HCT116 (cell line): ENCODE results near the gene SHROOM3. TPM values are rescaled to one million over a fixed set of nuclear protein-coding genes. Genes with fewer than 3 reads are reported as not detected.

Experiments
- ATAC-seq: fragments of 200-7000 bp; cut with Tn5 transposase; 2 replicates; pipeline ENCODE4 v1.9.1; 2020; ENCODE audit warnings: mild to moderate bottlenecking, moderate library complexity
- BruUV-seq: library from RNA; stranded (reverse); fragments of 400-500 nt; replicated peaks from 2 replicates; lab custom pipeline; 2021; lab: Mats Ljungman, UMichigan
- CTCF ChIA-PET: fragments of 300-600 bp; sonication (Branson Sonifier 250); formaldehyde crosslinking; loops from one replicate; lab custom pipeline; 2021; ENCODE audit warnings: antibody characterized with exemption; lab: Charles Lee
- POLR2A ChIA-PET: fragments of 300-600, 350-600 bp; sonication (Branson Sonifier 250); formaldehyde crosslinking; loops from one replicate; lab custom pipeline; 2021; ENCODE audit warnings: antibody characterized with exemption; lab: Charles Lee
- RAD21 ChIA-PET, 2 experiments: fragments of 300-600 bp; sonication (Branson Sonifier 250); formaldehyde crosslinking; loops; one replicate each; lab custom pipeline; 2023; ENCODE audit warnings: low total read pairs in 2 of 2; ENCODE audit not compliant: uncharacterized antibody in 2 of 2, unreplicated experiment in 2 of 2, low non-redundant PET in 1 of 2; lab: Charles Lee
- DNase-seq: peaks from one replicate; pipeline ENCODE4 v3.0.0-alpha.2; 2010; ENCODE audit warnings: low read depth, low spot score
- H2AFZ ChIP-seq: fragments of 200-600 bp; shearing (Covaris generic), sonication (generic); 2 replicates; pipeline ENCODE4 v1.6.1; 2017; ENCODE audit warnings: low read depth, mixed run types, mixed read lengths, antibody characterized with exemption, low read length; ENCODE audit not compliant: poor library complexity, severe bottlenecking
- H3K27ac ChIP-seq: 2 replicates; pipeline ENCODE4 v1.5.1; 2012; ENCODE audit warnings: low read depth, low read length
- H3K27me3 ChIP-seq: fragments of 200-600 bp; sonication (generic); 2 replicates; pipeline ENCODE4 v1.6.1; 2016; ENCODE audit warnings: mixed run types, low read length, mixed read lengths; ENCODE audit not compliant: insufficient read depth
- H3K36me3 ChIP-seq, 2 experiments: fragments of 200-500 bp in 1 of 2; fragments of 200-600 bp in 1 of 2; sonication (Bioruptor generic) in 1 of 2; sonication (generic) in 1 of 2; 2 replicates each; pipeline versions ENCODE4 v1.5.1 to v1.6.1; 2014 to 2016; ENCODE audit warnings: low read length in 2 of 2, inconsistent platforms in 1 of 2, mixed read lengths in 1 of 2, mixed run types in 1 of 2; ENCODE audit not compliant: insufficient read depth in 2 of 2, control insufficient read depth in 1 of 2
- H3K4me1 ChIP-seq, 2 experiments: fragments of 200-600 bp in 1 of 2; sonication (generic) in 1 of 2; 2 replicates each; pipeline versions ENCODE4 v1.5.1 to v1.6.1; 2012 to 2017; ENCODE audit warnings: low read length in 2 of 2, inconsistent platforms in 1 of 2, mild to moderate bottlenecking in 1 of 2, mixed read lengths in 1 of 2, mixed run types in 1 of 2, moderate library complexity in 1 of 2; ENCODE audit not compliant: insufficient read depth in 2 of 2, control insufficient read depth in 1 of 2
- H3K4me2 ChIP-seq: fragments of 200-600 bp; sonication (generic); 2 replicates; pipeline ENCODE4 v1.6.1; 2017; ENCODE audit warnings: mixed run types, low read length, mixed read lengths
- H3K4me3 ChIP-seq, 2 experiments: fragments of 200-600 bp in 1 of 2; sonication (generic) in 1 of 2; replicated peaks in 1 of 2; 2 replicates each; pipeline ENCODE4 v1.5.1; 2011 to 2016; ENCODE audit warnings: low read length in 2 of 2, control low read depth in 1 of 2, low read depth in 1 of 2, mild to moderate bottlenecking in 1 of 2, mixed read lengths in 1 of 2, mixed run types in 1 of 2
- H3K79me2 ChIP-seq: fragments of 200-600 bp; sonication (generic); 2 replicates; pipeline ENCODE4 v1.6.1; 2017; ENCODE audit warnings: mild to moderate bottlenecking, mixed run types, low read length, moderate library complexity, mixed read lengths; ENCODE audit not compliant: insufficient read depth
- H3K9ac ChIP-seq: fragments of 200-600 bp; sonication (generic); 2 replicates; pipeline ENCODE4 v1.6.1; 2016; ENCODE audit warnings: low read length, mixed read lengths
- H3K9me2 ChIP-seq: fragments of 200-600 bp; sonication (generic), shearing (Covaris generic); 2 replicates; pipeline ENCODE4 v1.6.1; 2017; ENCODE audit warnings: mixed run types, mild to moderate bottlenecking, moderate library complexity; ENCODE audit not compliant: insufficient read depth
- H3K9me3 ChIP-seq, 2 experiments: fragments of 200-500 bp in 1 of 2; fragments of 200-600 bp in 1 of 2; sonication (Bioruptor generic) in 1 of 2; sonication (generic) in 1 of 2; 2 replicates each; pipeline ENCODE4 v1.6.1; 2014 to 2017; ENCODE audit warnings: low read length in 2 of 2, mixed read lengths in 2 of 2, inconsistent platforms in 1 of 2, low read depth in 1 of 2, mild to moderate bottlenecking in 1 of 2, mixed run types in 1 of 2, moderate library complexity in 1 of 2; ENCODE audit not compliant: control insufficient read depth in 1 of 2, insufficient read depth in 1 of 2
- H4K20me1 ChIP-seq: fragments of 200-600 bp; sonication (generic), shearing (Covaris generic); 2 replicates; pipeline ENCODE4 v1.6.1; 2017; ENCODE audit warnings: mixed run types, mild to moderate bottlenecking, moderate library complexity; ENCODE audit not compliant: insufficient read depth
- CBX3 ChIP-seq: IDR thresholded peaks from 2 replicates; pipeline ENCODE4 v1.6.1; 2012; ENCODE audit warnings: low read depth
- CEBPB ChIP-seq: IDR thresholded peaks from 2 replicates; pipeline ENCODE4 v1.6.1; 2012; ENCODE audit warnings: low read depth
- EGR1 ChIP-seq: IDR thresholded peaks from 2 replicates; pipeline ENCODE4 v1.6.1; 2012; ENCODE audit warnings: low read depth
- ELF1 ChIP-seq: IDR thresholded peaks from 2 replicates; pipeline ENCODE4 v1.6.1; 2012; ENCODE audit warnings: low read depth, borderline replicate concordance
- EZH2 ChIP-seq: fragments of 200-600 bp; sonication (generic); IDR thresholded peaks from 2 replicates; pipeline ENCODE4 v1.6.1; 2017; ENCODE audit warnings: antibody characterized with exemption, mixed run types
- JUND ChIP-seq: IDR thresholded peaks from 2 replicates; pipeline ENCODE4 v1.6.1; 2012
- POLR2AphosphoS5 ChIP-seq: IDR thresholded peaks from 2 replicates; pipeline ENCODE4 v1.6.1; 2011; ENCODE audit warnings: mild to moderate bottlenecking, low read depth, low read length, moderate library complexity
- RAD21 ChIP-seq: IDR thresholded peaks from 2 replicates; pipeline ENCODE4 v1.6.1; 2012; ENCODE audit warnings: low read depth, mild to moderate bottlenecking
- SIN3A ChIP-seq: IDR thresholded peaks from 2 replicates; pipeline ENCODE4 v1.6.1; 2012; ENCODE audit warnings: low read depth
- SP1 ChIP-seq: IDR thresholded peaks from 2 replicates; pipeline ENCODE4 v1.6.1; 2012; ENCODE audit warnings: low read depth
- SRF ChIP-seq: IDR thresholded peaks from 2 replicates; pipeline ENCODE4 v1.6.1; 2012; ENCODE audit warnings: low read depth
- TCF7L2 ChIP-seq: IDR thresholded peaks from 2 replicates; pipeline ENCODE4 v1.7.0; 2011; ENCODE audit warnings: borderline replicate concordance, inconsistent platforms; ENCODE audit not compliant: insufficient read depth, insufficient read length; ENCODE audit errors: extremely low read depth
- YY1 ChIP-seq: IDR thresholded peaks from 2 replicates; pipeline ENCODE4 v1.6.1; 2011; ENCODE audit warnings: low read length, low read depth, moderate library complexity, mild to moderate bottlenecking; ENCODE audit not compliant: insufficient replicate concordance; ENCODE audit errors: extremely low read depth
- ZNF274 ChIP-seq: fragments of 200-500 bp; sonication (Bioruptor generic); IDR thresholded peaks from 2 replicates; pipeline ENCODE4 v1.6.1; 2014; ENCODE audit warnings: mild to moderate bottlenecking, low read depth, low read length, inconsistent platforms
- intact Hi-C: fragments of 100-400 bp; cut with micrococcal nuclease; formaldehyde crosslinking; loops from 2 replicates; pipeline ENCODE4 v1.10.0; 2022
- total RNA-seq: library from RNA; stranded (reverse); gene quantifications from one replicate; pipeline ENCODE4 v1.2.1, GENCODE V29; 2021; ENCODE audit not compliant: unreplicated experiment
- TF ChIP-seq, protein P1 (sequence below): IDR thresholded peaks from 2 replicates; pipeline ENCODE4 v1.6.1; 2011; ENCODE audit warnings: mild to moderate bottlenecking, low read length, moderate library complexity; ENCODE audit not compliant: insufficient replicate concordance; ENCODE audit errors: extremely low read depth
- TF ChIP-seq, protein P2 (sequence below): IDR thresholded peaks from 2 replicates; pipeline ENCODE4 v1.6.1; 2012

The SHROOM3 gene
- total RNA-seq, 1 experiment from 2014 or later = 22.5 TPM

DNA sequence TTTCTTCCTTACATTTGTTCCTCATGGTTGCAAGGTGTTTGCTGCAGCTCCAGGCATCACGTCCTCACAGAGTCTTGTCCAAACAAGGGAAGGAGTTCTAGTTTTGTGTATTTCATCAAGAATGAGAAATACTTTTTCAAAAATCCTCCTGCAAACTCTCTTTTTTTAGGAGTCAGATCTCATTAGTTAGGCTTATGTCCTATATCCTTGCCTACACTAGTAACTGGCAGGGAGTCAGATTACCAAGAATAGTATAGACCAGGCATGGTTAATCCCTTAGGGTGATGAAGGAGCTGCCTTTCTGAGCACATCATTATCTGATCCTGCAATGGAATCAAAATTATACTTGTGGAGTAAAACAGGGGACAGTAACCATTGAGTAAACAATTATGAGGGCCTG lies 160.4 kb downstream of the SHROOM3 start:
- intact Hi-C loops = no loop called here
- Histone ChIP-seq H3K9me3 (no peaks in the 10 kb centered on the region), H2AFZ (no peak overlapping the region), H3K4me1 (peaks cover 4 to 12% of the 10 kb centered on the region in 2 experiments), H4K20me1 (no peaks in the 10 kb centered on the region)
- POLR2A ChIA-PET = interaction anchor here (1.4 kb wide), 1 partner anchor 9 kb away, joined by 5 read pairs; no protein-coding TSS in a partner anchor
- RAD21 ChIA-PET = no interaction called here
- DNase-seq = no peak
- TF ChIP-seq POLR2AphosphoS5 (no peak), SRF (no peak), CBX3 (no peak), SIN3A (no peak), TCF7L2 (no peak), EZH2 (no peak), YY1 (no peak), CEBPB (no peak), ELF1 (no peak), EGR1 (no peak), SP1 (no peak), JUND (no peak), RAD21 (no peak), ZNF274 (no peak)
- TF ChIP-seq, protein P1, sequence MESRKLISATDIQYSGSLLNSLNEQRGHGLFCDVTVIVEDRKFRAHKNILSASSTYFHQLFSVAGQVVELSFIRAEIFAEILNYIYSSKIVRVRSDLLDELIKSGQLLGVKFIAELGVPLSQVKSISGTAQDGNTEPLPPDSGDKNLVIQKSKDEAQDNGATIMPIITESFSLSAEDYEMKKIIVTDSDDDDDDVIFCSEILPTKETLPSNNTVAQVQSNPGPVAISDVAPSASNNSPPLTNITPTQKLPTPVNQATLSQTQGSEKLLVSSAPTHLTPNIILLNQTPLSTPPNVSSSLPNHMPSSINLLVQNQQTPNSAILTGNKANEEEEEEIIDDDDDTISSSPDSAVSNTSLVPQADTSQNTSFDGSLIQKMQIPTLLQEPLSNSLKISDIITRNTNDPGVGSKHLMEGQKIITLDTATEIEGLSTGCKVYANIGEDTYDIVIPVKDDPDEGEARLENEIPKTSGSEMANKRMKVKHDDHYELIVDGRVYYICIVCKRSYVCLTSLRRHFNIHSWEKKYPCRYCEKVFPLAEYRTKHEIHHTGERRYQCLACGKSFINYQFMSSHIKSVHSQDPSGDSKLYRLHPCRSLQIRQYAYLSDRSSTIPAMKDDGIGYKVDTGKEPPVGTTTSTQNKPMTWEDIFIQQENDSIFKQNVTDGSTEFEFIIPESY = no peak
- TF ChIP-seq, protein P2, sequence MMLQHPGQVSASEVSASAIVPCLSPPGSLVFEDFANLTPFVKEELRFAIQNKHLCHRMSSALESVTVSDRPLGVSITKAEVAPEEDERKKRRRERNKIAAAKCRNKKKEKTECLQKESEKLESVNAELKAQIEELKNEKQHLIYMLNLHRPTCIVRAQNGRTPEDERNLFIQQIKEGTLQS = no peak
- TF ChIP-seq, all 23 proteins: peak for 0
- H3K9ac ChIP-seq = no peak overlapping the region
- CTCF ChIA-PET = no interaction called here
- no peaks in the 10 kb centered on the region for H3K9me2 ChIP-seq
- no peak overlapping the region for H3K4me2 ChIP-seq
- H3K36me3 ChIP-seq = no peaks in the 10 kb centered on the region
- no TSS peak for BruUV-seq
- H3K27ac ChIP-seq = no peak overlapping the region
- no peak for ATAC-seq
- no peaks in the 10 kb centered on the region for H3K27me3 ChIP-seq
- H3K4me3 ChIP-seq = no peak overlapping the region
- H3K79me2 ChIP-seq = no peaks in the 10 kb centered on the region
